Astrocyte (in vitro differentiated cells and primary cell): ENCODE data around the gene PCDH12.

ENCODE experiments used
- CTCF ChIP-seq: IDR thresholded peaks from 2 replicates; pipeline ENCODE4 v1.5.1; 2011; ENCODE audit warnings: low read depth, mild to moderate bottlenecking, inconsistent platforms, low read length, moderate library complexity; ENCODE audit not compliant: insufficient read depth
- EZH2 ChIP-seq: IDR thresholded peaks from 2 replicates; pipeline ENCODE4 v1.6.1; 2012; ENCODE audit warnings: mild to moderate bottlenecking, low read length, inconsistent platforms; ENCODE audit not compliant: insufficient read depth

- TF ChIP-seq CTCF, result no peak
- no peak for TF ChIP-seq EZH2
Observed at GRCh38 chr5:141898448-141899049, 59.5 kb downstream of the PCDH12 start.
